Neutrophil (primary cell): ENCODE data around the gene PBX3.

Experiments
- H3K27ac ChIP-seq: fragments of 200-600 bp; sonication (generic); 2 replicates; pipeline ENCODE4 v1.5.1; 2016; ENCODE audit warnings: mild to moderate bottlenecking, moderate library complexity
- H3K27me3 ChIP-seq: fragments of 200-600 bp; sonication (generic); 2 replicates; pipeline ENCODE4 v1.6.0; 2016; ENCODE audit warnings: mild to moderate bottlenecking
- H3K36me3 ChIP-seq: fragments of 200-600 bp; sonication (generic); 2 replicates; pipeline ENCODE4 v1.5.1; 2017
- H3K4me1 ChIP-seq, 2 experiments: fragments of 200-600 bp in 1 of 2; sonication (generic) in 1 of 2; 1 replicate in 1 of 2; 2 replicates in 1 of 2; pipeline versions ENCODE4 v1.5.1 to v1.6.1; 2013 to 2016; ENCODE audit warnings: low read depth in 1 of 2, low read length in 1 of 2, mild to moderate bottlenecking in 1 of 2, moderate library complexity in 1 of 2; ENCODE audit not compliant: control insufficient read depth in 1 of 2, insufficient read depth in 1 of 2
- H3K4me3 ChIP-seq, 2 experiments: fragments of 200-600 bp in 1 of 2; sonication (generic) in 1 of 2; 1 replicate in 1 of 2; 2 replicates in 1 of 2; pipeline ENCODE4 v1.5.1; 2013 to 2016; ENCODE audit warnings: low read depth in 1 of 2, low read length in 1 of 2, mild to moderate bottlenecking in 1 of 2, moderate library complexity in 1 of 2
- H3K9me3 ChIP-seq: fragments of 200-600 bp; sonication (generic); 2 replicates; pipeline ENCODE4 v1.5.1; 2016
- CTCF ChIP-seq: fragments of 200-600 bp; sonication (generic); IDR thresholded peaks from 2 replicates; pipeline ENCODE4 v1.5.1; 2016; ENCODE audit warnings: antibody characterized with exemption

Gene PBX3

GRCh38 chr9:125991886-125992529 lies 244.8 kb downstream of the PBX3 start:
- no peaks in the 10 kb centered on the region for H3K36me3 ChIP-seq
- no peak for TF ChIP-seq CTCF
- no peaks in the 10 kb centered on the region for H3K27me3 ChIP-seq
- no peaks in the 10 kb centered on the region for H3K4me1 ChIP-seq
- H3K27ac ChIP-seq = no peak overlapping the region
- no peaks in the 10 kb centered on the region for H3K9me3 ChIP-seq
- H3K4me3 ChIP-seq = no peak overlapping the region

GRCh38 chr9:125992557-125992956 lies 245.4 kb downstream of the PBX3 start:
- no peaks in the 10 kb centered on the region for H3K27me3 ChIP-seq
- H3K9me3 ChIP-seq = no peaks in the 10 kb centered on the region
- no peaks in the 10 kb centered on the region for H3K36me3 ChIP-seq
- no peak overlapping the region for H3K27ac ChIP-seq
- H3K4me1 ChIP-seq = no peaks in the 10 kb centered on the region
- TF ChIP-seq CTCF = no peak
- no peak overlapping the region for H3K4me3 ChIP-seq

- H3K36me3 ChIP-seq = no peaks in the 10 kb centered on the region
- no peak for TF ChIP-seq CTCF
- no peaks in the 10 kb centered on the region for H3K9me3 ChIP-seq
- no peak overlapping the region for H3K27ac ChIP-seq
- no peak overlapping the region for H3K4me3 ChIP-seq
- no peaks in the 10 kb centered on the region for H3K4me1 ChIP-seq
- no peaks in the 10 kb centered on the region for H3K27me3 ChIP-seq
These were observed 246.3 kb downstream of the PBX3 start for GRCh38 chr9:125993466-125993865.

GRCh38 chr9:125994066-125994943 lies 247.1 kb downstream of the PBX3 start:
- no peaks in the 10 kb centered on the region for H3K36me3 ChIP-seq
- no peak for TF ChIP-seq CTCF
- H3K4me1 ChIP-seq = no peaks in the 10 kb centered on the region
- H3K27ac ChIP-seq = no peak overlapping the region
- no peaks in the 10 kb centered on the region for H3K27me3 ChIP-seq
- no peak overlapping the region for H3K4me3 ChIP-seq
- no peaks in the 10 kb centered on the region for H3K9me3 ChIP-seq

- H3K27me3 ChIP-seq = no peaks in the 10 kb centered on the region
- TF ChIP-seq CTCF = no peak
- H3K27ac ChIP-seq = no peak overlapping the region
- no peaks in the 10 kb centered on the region for H3K4me1 ChIP-seq
- no peaks in the 10 kb centered on the region for H3K9me3 ChIP-seq
- no peaks in the 10 kb centered on the region for H3K36me3 ChIP-seq
- H3K4me3 ChIP-seq = no peak overlapping the region
These were observed 247.8 kb downstream of the PBX3 start for GRCh38 chr9:125995006-125995405.
